Forelimb muscle (tissue), 1 donor: Measurements from ENCODE around the gene STK32A. TPM values are rescaled to one million over a fixed set of nuclear protein-coding genes. Genes with fewer than 3 reads are reported as not detected.

Experiments used
- DNase-seq: peaks from one replicate; pipeline ENCODE4 v3.0.0-alpha.2; 2013; ENCODE audit warnings: low read depth
- polyA plus RNA-seq: library from polyadenylated mRNA; unstranded; fragments of 120-200 nt; gene quantifications from one replicate; pipeline ENCODE4 v1.2.1, GENCODE V29; 2013; ENCODE audit not compliant: insufficient read length

STK32A gene
- polyA plus RNA-seq, 1 donor, result 0.27 TPM

GRCh38 chr5:147418613-147419012, 183.8 kb downstream of the STK32A start:
- DNase-seq, result no peak

- no peak for DNase-seq
These were observed 192.0 kb downstream of the STK32A start for GRCh38 chr5:147426640-147427327.

DNA sequence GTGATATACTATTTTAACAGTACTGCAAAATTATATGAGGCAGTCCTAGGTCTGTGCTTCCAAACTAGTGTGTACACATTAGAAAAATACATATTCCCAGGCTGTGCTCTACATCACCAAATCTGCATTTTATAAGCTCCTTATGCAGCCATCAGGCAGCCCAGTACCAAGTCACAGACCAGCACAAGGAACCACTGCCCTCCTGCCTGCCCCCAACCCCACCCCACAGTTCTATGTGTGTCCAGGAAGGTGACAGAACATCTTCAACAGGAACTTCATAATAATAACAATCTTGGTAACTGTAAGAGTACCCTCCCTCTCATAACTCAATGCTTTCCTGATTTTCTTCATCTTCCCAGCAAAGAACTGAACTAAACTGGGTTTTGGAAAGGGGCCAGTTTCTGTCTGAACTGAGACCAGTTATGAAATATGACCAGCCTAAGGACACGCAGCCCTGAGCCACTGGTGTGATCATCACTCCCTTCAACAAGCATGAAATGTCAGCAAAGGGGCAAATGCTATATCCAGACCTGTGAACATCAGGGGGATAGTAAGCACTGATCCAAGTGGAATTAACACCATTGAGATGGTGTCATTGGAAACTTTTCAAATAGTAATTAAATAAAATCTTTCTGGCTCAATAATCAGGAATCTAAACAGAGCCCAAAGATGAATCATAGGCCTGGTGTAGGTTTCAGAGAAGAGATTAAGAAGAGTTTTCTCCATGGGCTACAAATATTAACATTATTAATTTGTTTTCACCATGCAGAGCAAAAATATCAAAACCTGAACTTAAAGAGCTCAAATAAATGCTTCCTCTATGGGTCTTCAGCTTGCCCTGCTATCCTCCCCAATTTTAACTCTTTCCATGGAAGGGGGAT, 192.9 kb downstream of the STK32A start:
- DNase-seq, result no peak

GRCh38 chr5:147430628-147431027, 195.8 kb downstream of the STK32A start:
- no peak for DNase-seq

GRCh38 chr5:147431586-147431985, 196.8 kb downstream of the STK32A start:
- DNase-seq, result no peak

GRCh38 chr5:147432323-147432722, 197.5 kb downstream of the STK32A start:
- DNase-seq, result no peak

- no peak for DNase-seq
These were observed 199.2 kb downstream of the STK32A start for GRCh38 chr5:147434049-147434448.

DNA sequence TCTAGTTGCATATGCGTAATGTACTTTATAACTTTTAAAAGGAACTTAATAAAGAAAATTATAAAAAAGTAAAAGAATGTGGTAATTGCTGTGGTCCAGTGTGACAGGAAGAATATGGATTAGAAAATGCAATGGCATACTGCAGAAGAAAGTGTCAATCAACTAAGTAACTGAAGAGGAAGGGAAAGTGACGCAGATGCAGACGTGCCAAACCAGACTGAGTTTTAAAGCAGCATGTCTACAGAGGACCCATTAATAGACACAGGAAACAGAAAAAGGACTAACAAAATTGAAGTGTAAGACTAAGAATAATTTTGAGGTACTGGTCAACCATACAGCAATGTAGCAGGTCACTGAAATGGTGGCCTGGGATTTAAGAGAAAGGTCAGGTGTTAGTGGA, 201.8 kb downstream of the STK32A start:
- no peak for DNase-seq

GRCh38 chr5:147437161-147437596, 202.4 kb downstream of the STK32A start:
- DNase-seq, result no peak
